Measurements from ENCODE around the gene RHOD. TPM values are rescaled to one million over a fixed set of nuclear protein-coding genes. Genes with fewer than 3 reads are reported as not detected.

RHOD gene
- total and polyA plus RNA-seq, 9 of the 15 experiments (the other 6 are each of a cell fraction or from before 2014, with no cell fraction given): not detected

DNA sequence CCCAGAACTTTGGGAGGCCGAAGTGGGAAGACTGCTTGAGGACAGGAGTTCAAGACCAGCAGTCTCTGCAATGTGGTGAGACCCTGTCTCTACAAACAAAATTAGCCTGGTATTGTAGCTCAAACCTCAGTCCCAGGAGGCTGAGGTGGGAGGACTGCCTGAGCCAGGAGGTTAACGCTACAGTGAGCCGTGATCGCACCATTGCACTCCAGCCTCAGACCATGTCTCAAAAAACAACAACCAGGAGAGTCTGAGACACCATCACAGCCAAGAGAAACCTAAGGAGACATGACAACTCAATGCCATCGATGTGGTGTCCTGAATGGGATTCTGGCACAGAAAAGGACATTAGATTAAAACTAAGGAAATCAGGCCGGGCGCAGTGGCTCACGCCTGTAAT lies 34.1 kb downstream of the RHOD start:
- peak overlapping the region; percentile 14; the same call in 1 of the 2 replicates for H2AFZ ChIP-seq (ENCODE audit: low read depth, low read length)
- H3K9me3 ChIP-seq (replicated peaks; ENCODE audit: control insufficient read depth, insufficient read depth, low read depth, low read length): no peaks in the 10 kb centered on the region
- POLR2A ChIA-PET: interaction anchor here (0.6 kb wide), 1 partner anchor 172 kb away, joined by 5 read pairs; no protein-coding TSS in a partner anchor
- CTCF ChIA-PET (ENCODE audit: low intra/inter-chr PET ratio): no interaction called here
- DNase-seq (ENCODE audit: extremely low read depth in 1 of 4, low spot score in 3 of 4): no peak
- peaks cover 5 to 12% of the 10 kb centered on the region in 2 experiments; a peak in 2 of 5 replicates for H3K4me1 ChIP-seq (replicated peaks in 1 of 2; ENCODE audit: control insufficient read depth in 2 of 2, insufficient read depth in 2 of 2, low read length in 2 of 2)
- TF ChIP-seq, protein P1, sequence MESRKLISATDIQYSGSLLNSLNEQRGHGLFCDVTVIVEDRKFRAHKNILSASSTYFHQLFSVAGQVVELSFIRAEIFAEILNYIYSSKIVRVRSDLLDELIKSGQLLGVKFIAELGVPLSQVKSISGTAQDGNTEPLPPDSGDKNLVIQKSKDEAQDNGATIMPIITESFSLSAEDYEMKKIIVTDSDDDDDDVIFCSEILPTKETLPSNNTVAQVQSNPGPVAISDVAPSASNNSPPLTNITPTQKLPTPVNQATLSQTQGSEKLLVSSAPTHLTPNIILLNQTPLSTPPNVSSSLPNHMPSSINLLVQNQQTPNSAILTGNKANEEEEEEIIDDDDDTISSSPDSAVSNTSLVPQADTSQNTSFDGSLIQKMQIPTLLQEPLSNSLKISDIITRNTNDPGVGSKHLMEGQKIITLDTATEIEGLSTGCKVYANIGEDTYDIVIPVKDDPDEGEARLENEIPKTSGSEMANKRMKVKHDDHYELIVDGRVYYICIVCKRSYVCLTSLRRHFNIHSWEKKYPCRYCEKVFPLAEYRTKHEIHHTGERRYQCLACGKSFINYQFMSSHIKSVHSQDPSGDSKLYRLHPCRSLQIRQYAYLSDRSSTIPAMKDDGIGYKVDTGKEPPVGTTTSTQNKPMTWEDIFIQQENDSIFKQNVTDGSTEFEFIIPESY (CRISPR knock-in tag; IDR thresholded peaks at IDR 0.05): peak; percentile 50; the same call in 1 of the 2 replicates
- TF ChIP-seq, protein P2, sequence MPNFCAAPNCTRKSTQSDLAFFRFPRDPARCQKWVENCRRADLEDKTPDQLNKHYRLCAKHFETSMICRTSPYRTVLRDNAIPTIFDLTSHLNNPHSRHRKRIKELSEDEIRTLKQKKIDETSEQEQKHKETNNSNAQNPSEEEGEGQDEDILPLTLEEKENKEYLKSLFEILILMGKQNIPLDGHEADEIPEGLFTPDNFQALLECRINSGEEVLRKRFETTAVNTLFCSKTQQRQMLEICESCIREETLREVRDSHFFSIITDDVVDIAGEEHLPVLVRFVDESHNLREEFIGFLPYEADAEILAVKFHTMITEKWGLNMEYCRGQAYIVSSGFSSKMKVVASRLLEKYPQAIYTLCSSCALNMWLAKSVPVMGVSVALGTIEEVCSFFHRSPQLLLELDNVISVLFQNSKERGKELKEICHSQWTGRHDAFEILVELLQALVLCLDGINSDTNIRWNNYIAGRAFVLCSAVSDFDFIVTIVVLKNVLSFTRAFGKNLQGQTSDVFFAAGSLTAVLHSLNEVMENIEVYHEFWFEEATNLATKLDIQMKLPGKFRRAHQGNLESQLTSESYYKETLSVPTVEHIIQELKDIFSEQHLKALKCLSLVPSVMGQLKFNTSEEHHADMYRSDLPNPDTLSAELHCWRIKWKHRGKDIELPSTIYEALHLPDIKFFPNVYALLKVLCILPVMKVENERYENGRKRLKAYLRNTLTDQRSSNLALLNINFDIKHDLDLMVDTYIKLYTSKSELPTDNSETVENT (CRISPR knock-in tag; IDR thresholded peaks at IDR 0.05): no peak
- no peak overlapping the region for H3K4me3 ChIP-seq
- no peak overlapping the region for H3K27ac ChIP-seq (ENCODE audit: extremely low read depth, low read depth, low read length)
- intact Hi-C loops (cut with micrococcal nuclease) (no loop called here), in situ Hi-C loops (cut with MboI) (no loop called here)
- H3K36me3 ChIP-seq (ENCODE audit: control insufficient read depth, insufficient read depth, low read length): no peaks in the 10 kb centered on the region
- H3K4me2 ChIP-seq (ENCODE audit: insufficient read depth, low read length): no peak overlapping the region
- no TSS peak for BruUV-seq (replicated peaks)
- FAIRE-seq: no peak
- no peaks in the 10 kb centered on the region for H4K20me1 ChIP-seq (replicated peaks; ENCODE audit: control insufficient read depth, insufficient read depth, low read length)
- H3K79me2 ChIP-seq (ENCODE audit: control insufficient read depth, insufficient read depth, low read length): no peaks in the 10 kb centered on the region
- 73% methylated on average over 8 of the region's 8 CpGs for WGBS (ENCODE audit: insufficient coverage, low coverage, missing lambda C conversion rate)
- no peak for ATAC-seq
- no peak overlapping the region for H3K9ac ChIP-seq (ENCODE audit: insufficient read depth in 1 of 2, low read depth in 2 of 2, low read length in 2 of 2)
- no peaks in the 10 kb centered on the region for H3K27me3 ChIP-seq (ENCODE audit: control insufficient read depth in 2 of 2, insufficient read depth in 2 of 2, low read length in 2 of 2)
- H3K9me1 ChIP-seq (ENCODE audit: control insufficient read depth, insufficient read depth, low read length): no peaks in the 10 kb centered on the region

Data from K562 (cell line).